Measurements from ENCODE around the gene RGS5.
"Not testable (repeated sequence)": the region's sequence is repeated elsewhere in the genome, so short reads cannot be mapped to it uniquely, and the experiment has no call there.

Gene RGS5, protein sequence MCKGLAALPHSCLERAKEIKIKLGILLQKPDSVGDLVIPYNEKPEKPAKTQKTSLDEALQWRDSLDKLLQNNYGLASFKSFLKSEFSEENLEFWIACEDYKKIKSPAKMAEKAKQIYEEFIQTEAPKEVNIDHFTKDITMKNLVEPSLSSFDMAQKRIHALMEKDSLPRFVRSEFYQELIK

DNA sequence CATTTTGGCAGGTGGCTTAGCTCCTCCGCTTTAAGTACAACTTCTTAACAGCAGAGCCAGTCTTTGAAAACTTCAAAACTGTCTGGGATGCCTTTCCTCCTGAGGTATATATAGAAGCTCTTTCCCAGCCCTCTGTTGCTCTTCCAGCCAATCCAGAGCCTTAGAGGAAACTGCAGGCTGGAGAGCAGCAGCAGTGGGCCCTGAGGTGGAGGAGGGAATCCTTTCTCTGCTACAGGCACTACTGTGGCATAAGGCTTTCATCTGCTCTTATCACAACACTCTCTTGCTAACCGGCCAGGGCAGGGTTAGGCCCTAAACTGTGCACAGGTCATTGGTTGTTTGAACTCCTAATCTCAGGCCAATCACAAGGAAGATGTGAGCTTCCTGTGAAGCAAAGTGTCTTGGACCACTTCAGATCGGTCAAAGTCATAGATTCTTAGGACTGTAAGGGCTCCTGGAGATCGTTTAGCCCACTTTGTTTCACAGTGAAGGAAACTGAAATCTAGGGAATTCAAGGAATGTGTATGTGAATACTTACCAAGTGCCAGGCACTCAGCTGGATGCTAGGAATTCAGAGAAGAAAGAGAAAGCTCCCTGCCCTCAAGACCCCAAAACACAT is at the start of gene RGS5:
TSS of gene RGS5 (minus strand) at position 84 of the 619 bp plus-strand sequence. CDS start at position 3, 81 bp downstream.
- no peak for DNase-seq

DNA sequence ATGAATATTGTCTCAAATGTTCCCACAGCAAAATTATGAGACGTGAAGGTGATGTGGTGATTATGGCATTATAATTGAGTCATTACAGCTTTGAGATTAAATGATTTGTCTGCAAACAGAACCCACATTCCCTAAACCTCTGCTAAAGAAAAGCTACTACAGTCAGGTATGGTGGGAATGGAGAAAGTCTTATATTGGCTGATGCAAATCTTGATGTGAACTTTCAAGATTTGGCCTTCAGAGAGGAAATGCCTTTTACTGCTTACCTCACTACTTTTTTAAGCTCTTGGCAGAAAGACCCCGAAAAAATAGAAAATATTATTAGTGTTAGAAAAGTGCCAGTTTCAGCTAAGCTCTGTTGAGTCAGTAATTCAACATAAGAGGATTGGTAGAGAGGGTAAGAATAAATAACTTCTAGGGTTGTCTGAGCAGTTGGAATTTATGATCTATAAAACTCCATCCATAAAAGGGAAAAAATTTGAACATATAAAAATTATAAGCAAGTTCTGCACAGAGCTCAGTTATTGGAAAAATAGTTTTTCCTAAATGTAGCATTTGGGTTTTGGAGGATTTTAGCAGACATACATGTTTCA is 47.8 kb upstream of the RGS5 start:
- DNase-seq: no peak

DNA sequence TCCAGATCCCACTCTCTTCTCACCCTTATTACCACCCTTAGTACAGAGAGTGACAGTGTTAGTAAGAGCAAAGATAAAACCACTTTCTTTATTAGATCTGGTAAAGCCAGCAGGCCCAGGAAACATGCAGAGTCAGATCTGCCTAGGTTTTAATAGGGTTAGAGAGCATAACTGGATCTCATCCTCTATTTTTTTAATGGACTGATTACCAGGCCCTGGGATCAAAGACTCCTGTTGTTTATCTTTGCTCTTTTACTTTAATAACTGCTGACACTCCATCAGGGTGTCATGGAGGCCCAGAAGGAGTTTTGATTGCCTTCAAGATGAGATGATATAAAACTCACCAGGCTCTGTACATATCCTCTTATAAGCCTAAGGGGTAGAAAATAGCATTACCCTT is 45.3 kb upstream of the RGS5 start:
- no peak for DNase-seq

DNA sequence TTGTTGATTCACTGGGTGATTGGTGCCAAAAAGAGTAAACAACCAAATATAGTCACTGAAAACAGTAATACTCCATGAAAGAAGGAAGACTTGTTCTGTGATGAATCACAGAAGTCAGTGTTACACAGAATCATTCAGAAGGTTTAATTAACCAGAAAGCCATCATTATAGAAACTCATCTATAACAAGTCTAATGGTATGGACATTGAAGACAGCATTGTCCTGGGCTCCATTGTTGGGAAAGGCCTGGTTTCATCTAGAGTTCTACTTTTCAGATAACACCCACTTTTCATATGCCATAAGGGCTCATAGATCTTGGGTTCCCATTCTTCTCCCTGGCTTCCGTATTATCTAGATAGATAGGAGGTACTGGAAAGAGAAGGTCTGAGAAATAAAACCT is 41.9 kb upstream of the RGS5 start:
- not testable (repeated sequence) for DNase-seq

DNA sequence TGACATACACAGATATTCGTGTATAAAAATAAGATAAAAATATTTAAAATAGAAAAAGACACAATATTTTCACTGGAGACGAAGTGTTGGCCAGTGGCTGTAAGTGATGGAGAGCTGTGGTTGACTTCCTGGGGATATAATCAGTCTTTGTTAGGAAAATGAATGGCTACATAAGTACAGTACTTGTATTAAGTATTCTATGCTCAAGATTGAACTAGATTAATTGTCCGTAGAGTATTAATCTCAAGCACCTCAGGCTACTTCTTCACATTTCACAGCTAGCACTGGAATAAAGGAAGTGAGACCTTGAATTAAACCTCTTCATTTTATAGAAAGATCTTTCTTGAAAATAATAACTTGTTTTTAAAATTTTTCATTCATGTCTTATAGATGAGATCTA is 39.0 kb upstream of the RGS5 start:
- DNase-seq: no peak

DNA sequence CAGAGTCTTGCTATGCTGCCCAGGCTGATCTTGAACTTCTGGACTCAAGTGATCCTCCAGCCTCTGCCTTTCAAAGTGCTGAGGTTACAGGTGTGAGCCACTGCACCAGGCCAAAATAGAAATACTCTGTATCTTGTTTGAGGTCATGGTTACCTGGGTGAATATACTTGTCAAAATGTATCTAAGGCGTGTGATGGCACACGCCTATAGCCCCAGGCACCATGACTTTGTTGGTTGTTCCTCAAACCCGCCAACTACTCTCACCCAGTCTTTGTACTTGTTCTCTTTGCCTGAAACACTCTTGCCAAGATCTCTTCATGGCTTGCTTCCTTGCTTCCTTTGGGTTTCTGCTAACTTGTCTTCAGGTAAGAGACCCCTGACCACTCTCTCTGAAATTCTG is 38.0 kb upstream of the RGS5 start:
- no peak for DNase-seq

DNA sequence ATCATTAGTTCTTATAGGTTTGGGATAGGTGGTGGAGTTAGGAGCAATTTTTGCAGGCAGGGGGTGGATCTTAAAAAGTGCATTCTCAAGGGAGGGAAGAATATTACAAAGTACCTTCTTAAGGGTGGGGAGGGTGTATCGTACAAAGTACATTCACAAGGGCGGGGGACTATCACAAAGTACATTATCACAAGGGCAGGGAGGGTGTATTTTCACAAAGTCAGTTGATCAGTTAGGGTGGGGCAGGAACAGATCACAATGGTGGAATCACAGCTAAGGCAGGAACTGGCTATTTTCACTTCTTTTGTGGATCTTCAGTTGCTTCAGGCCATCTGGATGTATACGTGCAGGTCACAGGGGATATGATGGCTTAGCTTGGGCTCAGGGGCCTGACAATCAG is 30.9 kb upstream of the RGS5 start:
- not testable (repeated sequence) for DNase-seq

DNA sequence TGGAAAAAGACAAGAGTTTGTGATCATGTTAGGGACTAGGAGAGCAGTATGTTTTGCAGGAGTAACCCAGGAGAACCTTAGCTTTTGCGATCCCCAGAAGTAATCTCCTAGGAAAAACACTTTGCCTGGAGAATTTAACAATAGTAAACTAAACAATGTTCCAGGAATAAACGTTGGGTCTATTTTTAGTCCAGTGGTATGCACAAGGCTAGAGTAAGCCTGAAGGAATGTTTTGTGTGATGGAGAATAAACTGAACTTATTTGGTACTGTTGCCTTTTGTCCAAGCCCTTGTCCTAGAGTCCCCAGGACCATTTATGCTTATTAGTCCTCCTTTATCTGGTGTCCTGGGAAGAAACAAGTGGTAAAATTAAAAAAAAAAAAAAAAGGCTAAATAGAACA is 28.7 kb upstream of the RGS5 start:
- no peak for DNase-seq

DNA sequence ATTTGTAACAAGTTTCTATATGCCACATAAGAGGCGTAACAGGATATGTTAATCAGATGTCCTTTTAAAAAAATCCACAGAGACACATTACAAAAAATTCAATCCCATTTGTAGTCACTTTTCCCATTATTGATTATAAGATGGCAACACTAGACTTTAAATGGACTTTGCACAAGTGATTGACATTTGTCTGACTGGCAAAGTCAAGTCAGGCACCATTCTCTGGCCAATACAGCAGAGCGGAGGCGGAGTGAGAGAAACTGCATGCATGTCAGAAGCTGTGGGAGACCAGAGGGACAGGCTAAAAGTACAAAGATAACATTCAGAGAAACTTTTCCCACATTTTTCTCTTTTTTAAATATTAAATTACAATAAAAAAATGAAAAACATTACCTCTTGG is 28.1 kb upstream of the RGS5 start:
- DNase-seq: no peak

DNA sequence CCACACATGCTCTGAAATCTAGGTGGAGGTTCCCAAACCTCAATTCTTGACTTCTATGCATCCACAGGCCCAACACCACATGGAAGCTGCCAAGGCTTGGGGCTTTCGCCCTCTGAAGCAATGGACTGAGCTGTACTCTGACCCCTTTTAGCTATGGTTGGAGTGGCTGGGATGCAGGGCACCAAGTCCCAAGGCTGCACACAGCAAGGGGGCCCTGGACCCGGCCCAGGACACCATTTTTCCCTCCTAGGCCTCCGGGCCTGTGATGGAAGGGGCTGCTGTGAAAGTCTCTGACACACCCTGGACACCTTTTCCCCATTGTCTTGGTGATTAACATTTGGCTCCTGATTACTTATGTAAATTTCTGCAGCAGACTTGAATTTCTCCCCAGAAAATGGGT is 25.6 kb upstream of the RGS5 start:
- DNase-seq: not testable (repeated sequence)

DNA sequence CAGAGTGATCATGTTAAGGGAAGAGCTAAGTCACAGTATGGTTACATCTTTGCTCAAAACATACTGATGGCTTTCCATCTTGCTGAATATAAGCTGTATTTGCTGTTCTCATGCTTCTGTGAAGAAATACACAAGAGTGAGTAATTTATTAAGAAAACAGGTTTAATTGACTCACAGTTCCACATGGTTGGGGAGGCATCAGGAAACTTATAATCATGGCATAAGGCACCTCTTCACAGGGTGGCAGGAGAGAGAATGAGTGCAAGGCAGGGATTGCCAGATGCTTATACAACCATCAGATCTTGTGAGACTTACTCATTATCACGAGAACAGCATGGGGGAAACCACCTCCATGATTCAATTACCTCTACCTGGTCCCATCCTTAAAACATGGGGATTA is 24.4 kb upstream of the RGS5 start:
- no peak for DNase-seq

DNA sequence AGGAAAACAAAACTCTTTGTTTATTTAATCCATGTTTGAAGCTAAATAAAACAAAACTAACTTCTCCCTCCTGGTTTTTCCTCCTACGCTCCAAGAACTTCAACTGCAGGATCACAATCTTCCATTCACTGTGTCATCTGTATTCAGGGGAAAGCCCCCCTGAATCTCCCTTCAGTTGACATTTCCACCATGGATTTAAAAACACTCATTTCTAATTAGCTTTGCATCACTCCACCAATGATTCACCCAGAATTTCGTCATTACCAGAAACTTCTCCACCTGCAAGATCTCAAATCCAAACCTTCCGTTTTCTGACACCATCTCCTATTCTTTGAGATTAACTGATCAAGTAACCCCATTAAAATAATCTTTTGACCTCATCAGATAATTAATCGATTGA is 10.9 kb upstream of the RGS5 start:
- no peak for DNase-seq

DNA sequence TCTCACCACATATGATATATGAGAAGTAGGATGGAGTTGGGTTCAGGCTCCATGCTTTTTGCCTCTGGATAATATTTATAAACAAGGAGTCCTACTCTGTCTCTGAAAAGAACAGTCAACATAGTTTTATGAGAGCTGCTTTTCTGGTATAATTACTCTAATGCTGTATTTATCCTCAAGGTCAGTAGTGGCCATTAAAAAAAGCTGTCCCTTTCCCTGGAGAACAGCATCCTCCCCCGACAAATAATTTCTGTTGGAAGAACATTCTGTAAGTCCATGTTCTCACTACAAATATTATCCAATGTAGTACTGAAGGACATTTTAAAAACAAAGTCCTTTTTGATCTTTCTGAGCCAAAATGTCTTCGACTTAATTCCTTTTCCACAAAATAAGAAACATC is 9.0 kb upstream of the RGS5 start:
- no peak for DNase-seq

DNA sequence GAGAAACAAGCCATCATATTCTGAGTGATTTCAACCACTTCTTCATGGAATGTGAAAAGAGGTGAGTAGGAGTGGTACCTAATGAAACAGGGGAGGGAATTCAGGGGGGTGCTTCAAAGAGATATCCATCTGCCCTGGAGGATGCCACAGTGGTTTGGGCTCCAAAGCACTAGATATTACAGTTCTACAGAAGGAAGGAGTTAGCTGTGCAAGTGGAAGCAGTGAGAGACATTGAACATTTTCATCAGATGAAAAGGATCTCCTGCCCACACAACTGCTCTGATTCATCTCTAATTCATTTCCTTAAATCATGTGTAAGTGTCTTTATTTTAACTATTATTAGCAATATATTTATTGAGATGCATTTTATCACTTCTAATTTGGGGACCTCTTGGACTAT is 2.8 kb upstream of the RGS5 start:
- no peak for DNase-seq

DNA sequence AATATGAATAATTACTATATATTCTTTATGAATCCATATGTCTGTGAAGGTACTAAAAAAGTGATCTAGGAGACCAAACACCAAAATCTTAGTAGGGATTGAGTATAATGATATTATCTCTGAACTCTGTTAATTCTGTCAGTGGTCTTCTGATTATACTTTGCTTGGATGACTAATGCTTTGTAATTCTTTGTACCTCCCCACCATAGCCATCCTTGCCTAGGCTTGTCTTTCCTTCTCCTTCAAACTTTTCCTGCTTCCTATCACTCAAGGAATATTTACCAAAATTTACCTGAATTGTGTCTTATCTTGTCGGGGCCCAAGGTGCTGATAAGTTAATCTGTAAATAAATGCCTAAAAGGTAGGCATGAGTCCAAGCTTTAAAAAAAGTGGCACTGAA is 845 bp upstream of the RGS5 start:
- no peak for DNase-seq

DNA sequence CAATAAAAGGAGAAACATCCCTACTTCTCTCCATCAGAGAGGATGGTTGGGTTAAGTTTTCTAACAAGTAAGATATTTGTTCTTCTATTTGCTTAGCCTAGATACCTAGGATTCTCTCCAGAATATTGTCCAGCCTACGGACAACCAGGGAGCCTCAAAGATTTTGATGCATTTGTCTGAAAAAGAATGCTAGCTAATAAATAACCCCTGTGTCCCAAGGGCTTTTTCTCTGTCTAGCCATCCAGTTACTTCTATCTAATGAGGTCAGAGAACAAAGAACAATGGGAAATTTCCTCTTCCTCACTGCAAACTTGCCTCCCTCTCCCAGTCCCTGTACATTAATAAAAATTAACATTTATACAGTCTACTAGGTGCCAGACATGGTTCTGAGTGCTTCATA is 810 bp downstream of the RGS5 start:
- no peak for DNase-seq

DNA sequence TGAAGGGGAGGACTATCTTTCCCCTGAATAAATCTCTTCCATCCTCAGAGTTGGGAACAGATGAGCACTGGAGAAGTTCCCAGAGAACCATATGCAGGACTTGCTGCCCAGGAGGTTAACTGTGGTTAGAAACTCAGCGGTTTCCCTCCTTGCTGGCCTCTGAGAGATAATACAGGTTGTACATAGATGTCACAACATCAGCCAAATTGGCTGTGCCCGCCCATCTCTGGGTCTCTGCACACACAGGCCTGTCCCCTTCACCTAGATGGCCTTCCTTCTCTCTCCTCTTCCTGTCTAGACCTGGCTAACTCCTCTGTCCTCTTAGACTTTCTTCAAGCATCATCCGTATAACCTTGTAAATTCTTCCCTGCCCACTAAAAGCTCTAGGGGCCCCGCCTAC is 5.7 kb downstream of the RGS5 start:
- DNase-seq: no peak

DNA sequence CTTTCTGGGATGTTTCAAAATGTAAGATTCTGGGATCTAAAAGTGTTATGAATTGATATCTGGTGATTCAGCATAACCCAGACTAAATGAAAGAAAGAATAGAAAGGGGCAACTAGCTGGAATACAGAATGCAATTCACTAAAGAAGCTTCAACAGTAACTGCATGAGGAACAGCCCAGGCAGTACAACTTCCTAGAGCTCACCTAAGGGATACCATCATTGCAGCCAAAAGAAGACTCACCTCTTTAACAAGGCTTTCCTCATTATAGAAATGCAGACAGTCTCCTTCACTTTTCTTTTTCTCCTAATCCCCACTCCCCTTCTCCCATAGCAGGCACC is 6.3 kb downstream of the RGS5 start:
- DNase-seq: no peak

DNA sequence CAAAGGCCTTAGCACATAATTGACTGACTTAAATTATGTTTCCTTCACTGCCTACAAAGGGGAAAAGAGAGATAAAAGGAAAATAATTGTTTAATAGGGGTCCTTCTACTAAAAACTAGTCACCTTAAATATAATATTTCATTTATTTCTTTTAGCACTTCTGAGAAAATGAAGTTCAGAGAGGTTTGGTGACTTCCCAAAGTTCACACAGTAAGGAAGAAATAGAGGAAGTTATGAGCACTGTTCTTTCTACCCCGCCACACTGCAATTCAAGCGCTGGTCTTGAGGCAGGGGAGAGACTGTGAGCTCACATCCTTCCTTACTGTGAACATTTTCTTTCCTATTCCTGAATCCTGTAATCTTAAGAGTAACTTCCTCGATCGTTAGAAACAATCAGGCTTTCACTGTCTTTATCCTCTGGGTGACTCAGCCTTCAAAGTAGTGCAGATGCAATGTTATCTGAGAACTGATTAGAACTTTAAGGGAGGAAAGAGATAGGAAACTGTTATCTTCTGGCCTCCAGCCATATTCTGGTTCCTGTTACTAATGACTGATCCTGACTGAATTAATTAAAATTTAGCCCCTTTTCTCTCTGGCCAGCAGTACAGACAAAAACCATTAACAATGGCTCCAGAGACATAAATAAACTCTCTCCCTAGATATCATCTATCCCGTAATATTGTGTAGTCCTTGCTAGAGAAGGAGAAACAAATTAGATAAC is 6.8 kb downstream of the RGS5 start:
- DNase-seq: no peak

DNA sequence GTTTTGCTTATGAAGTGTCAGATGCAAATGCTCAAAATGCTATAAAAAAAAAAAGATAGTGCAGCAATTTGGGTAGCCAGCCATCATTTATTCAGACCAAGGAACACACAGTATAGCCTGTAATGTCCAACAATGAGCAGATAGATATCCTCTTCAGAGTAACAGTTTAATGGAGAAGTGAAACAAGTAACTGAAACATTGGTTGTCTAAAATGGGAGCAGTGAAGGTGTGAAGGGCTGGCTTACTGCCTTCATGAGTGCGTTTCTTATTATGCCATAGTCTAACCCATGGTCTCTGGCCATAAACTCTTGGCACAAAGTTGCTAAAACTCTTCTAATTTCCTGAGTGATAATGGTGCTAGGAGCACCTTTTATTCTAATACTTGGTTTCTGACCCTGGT is 11.4 kb downstream of the RGS5 start:
- DNase-seq: no peak

DNA sequence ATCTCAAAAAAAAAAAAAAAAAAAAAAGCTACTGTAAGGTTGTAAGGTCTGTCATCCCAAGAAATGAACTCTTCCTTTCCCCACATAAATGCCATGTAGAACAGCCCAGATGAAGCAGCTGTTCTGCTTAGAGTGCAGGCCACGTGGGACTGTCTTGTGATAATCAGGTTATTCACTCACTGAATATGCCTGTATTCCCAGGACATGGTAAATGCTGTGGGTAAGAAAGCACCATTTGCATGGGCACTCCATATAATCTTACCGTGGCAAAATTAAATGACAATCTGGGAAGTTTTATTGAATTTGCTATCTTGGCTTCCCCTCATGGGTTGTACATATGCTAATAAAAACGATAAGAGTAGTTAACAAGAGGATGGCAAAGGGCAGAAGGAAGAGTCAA is 13.8 kb downstream of the RGS5 start:
- DNase-seq: no peak

DNA sequence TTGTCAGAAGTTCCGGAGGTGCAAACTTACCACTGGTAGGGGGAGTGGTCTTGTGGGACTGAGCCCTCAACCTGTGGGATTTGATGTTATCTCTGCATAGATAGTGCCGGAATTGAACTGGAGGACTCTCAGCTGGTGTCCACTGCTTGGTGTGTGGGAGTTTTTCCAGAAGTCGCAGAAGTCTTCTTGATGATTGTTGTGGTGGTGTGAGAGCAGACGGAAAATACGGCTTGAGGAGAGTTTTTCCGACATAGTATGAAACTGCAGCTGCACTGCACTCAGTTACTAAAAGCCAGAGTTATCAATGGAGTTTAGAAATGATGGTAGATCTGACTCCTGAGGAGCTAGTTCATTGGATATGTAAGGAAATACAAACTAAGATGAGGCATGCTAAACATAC is 14.9 kb downstream of the RGS5 start:
- DNase-seq: no peak

DNA sequence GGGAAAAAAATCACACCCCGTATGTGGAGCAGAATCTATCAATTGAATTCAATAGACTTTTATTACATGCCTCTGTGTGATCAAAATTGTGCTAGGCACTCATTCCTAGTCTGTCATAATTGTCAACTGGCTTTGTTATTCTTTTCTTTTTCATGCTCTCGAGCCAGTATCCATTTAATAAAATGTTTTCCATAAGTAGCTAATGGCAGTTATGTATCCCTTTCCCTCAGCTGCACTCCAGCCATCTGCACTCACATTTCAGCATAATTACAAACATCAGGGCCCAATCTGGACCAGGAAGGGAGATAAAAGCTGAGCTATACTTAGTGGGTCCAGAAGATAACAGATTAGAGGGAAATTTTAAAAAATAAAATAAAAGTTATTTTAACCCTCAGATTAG is 15.9 kb downstream of the RGS5 start:
- no peak for DNase-seq

DNA sequence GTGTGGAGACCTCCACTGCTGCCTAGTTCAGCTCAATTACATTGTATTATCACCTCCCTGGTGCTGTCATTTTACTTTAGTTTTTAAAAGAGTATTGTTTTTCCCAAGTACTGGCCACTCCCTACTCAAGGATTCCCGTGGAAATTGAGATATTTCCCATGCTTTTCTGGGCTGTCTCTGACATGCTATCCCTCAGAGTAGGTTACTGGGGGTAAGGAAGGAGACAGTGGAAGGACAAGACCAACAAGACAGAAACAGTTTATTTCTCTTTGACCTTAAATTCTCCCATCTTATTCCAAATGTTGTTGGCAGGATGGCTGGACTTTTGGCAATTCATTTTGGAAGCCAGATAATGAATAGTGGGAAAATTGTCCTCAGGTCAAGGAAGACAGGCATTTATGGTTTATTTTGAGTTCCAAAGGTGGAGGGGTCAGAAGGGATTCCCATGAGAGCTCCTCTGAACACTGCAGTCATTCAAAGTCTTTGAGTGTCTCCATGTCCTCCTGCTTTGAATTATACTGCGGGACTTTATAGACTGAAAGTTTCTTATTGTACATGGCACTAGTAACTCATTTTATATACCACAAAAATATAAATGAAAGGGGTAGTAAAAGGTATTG is 20.3 kb downstream of the RGS5 start:
- DNase-seq: no peak

Data from NCI-H2029 treated with DMSO at 0.1 percent for 48 hours (cell line).